ENCODE measurements around the gene MYH9.

GRCh38 chr22:36301851-36302250 is 85.9 kb downstream of the MYH9 start:
- TF ChIP-seq CTCF (IDR thresholded peaks at IDR 0.05 in 8 of 11, conservative IDR thresholded peaks at IDR 0.05 in 3 of 11) = no peak
- no peak for TF ChIP-seq POLR2AphosphoS5 (IDR thresholded peaks at IDR 0.05)

Data from spleen (tissue), 7 donors.